Tibial nerve (tissue), 4 donors: ENCODE data around the gene ZNF618. TPM values are rescaled to one million over a fixed set of nuclear protein-coding genes. Genes with fewer than 3 reads are reported as not detected.

Experiments
- DNase-seq, 2 donors: peaks; one replicate each; pipeline ENCODE4 v3.0.0-alpha.2; 2019; ENCODE audit warnings: low spot score in 2 of 2
- H3K27ac ChIP-seq, 4 donors: fragments of 200-600 bp; sonication (generic) in 3 of 4; one replicate each; pipeline ENCODE4 v1.5.1; 2017 to 2019; ENCODE audit warnings: mild to moderate bottlenecking in 1 of 4
- H3K27me3 ChIP-seq, 2 donors: fragments of 200-600 bp; sonication (generic) in 1 of 2; one replicate each; pipeline versions ENCODE4 v1.5.1 to v1.6.0; 2017 to 2019
- H3K36me3 ChIP-seq, 3 donors: fragments of 200-600 bp; sonication (generic); one replicate each; pipeline ENCODE4 v1.5.1; 2018 to 2019
- H3K4me1 ChIP-seq, 4 donors: fragments of 200-600 bp; sonication (generic) in 3 of 4; one replicate each; pipeline ENCODE4 v1.5.1; 2017 to 2019
- H3K4me3 ChIP-seq, 4 donors: fragments of 200-600 bp; sonication (generic) in 3 of 4; one replicate each; pipeline ENCODE4 v1.5.1; 2017 to 2019; ENCODE audit warnings: mild to moderate bottlenecking in 1 of 4, moderate library complexity in 1 of 4
- H3K9me3 ChIP-seq, 4 donors: fragments of 200-600 bp; sonication (generic) in 3 of 4; one replicate each; pipeline ENCODE4 v1.5.1; 2017 to 2019
- CTCF ChIP-seq, 5 experiments: fragments of 200-600 bp in 3 of 5; fragments of 450-650 bp in 2 of 5; sonication (generic) in 3 of 5; IDR thresholded peaks; one replicate each; pipeline ENCODE4 v1.5.1; 2016 to 2019; ENCODE audit warnings: antibody characterized with exemption in 5 of 5, mild to moderate bottlenecking in 3 of 5, moderate library complexity in 2 of 5
- EP300 ChIP-seq, 2 donors: sonication (generic); formaldehyde crosslinking; IDR thresholded peaks; one replicate each; pipeline ENCODE4 v1.6.1; 2017; ENCODE audit warnings: antibody characterized with exemption in 2 of 2, mild to moderate bottlenecking in 1 of 2
- POLR2A ChIP-seq, 2 donors: fragments of 450-650 bp; IDR thresholded peaks; one replicate each; pipeline ENCODE4 v1.6.1; 2017; ENCODE audit warnings: antibody characterized with exemption in 2 of 2, mild to moderate bottlenecking in 2 of 2, moderate library complexity in 2 of 2
- WGBS, 2 donors: methylation state at CpG; one replicate each; pipeline ENCODE4 v1.1.5; 2018; 5-methylcytosine and 5-hydroxymethylcytosine counted together
- total RNA-seq, 4 donors: library from RNA; depleted of rRNA; stranded (reverse); fragments of >200 nt; gene quantifications; one replicate each; pipeline ENCODE4 v1.1.0, GENCODE V29; 2016

ZNF618 gene
- total RNA-seq, 4 donors from 2014 or later, result 7.3 to 11.6 (median 9.0) TPM

GRCh38 chr9:114012126-114012525 lies 136.0 kb downstream of the ZNF618 start:
- 72 to 78% methylated on average over 2 of the region's 2 CpGs for WGBS, 2 donors
- no peaks in the 10 kb centered on the region for H3K27me3 ChIP-seq
- TF ChIP-seq CTCF (IDR thresholded peaks at IDR 0.05) (no peak), EP300 (IDR thresholded peaks at IDR 0.05) (no peak), POLR2A (IDR thresholded peaks at IDR 0.05) (no peak)
- peaks cover 0 to 17% (median 3%) of the 10 kb centered on the region in 4 donors for H3K9me3 ChIP-seq
- peak in 1 of 2 donors; percentile 2 for DNase-seq
- H3K27ac ChIP-seq, result no peak overlapping the region
- no peaks in the 10 kb centered on the region for H3K4me1 ChIP-seq
- H3K4me3 ChIP-seq, result no peak overlapping the region
- H3K36me3 ChIP-seq, result peaks cover 0 to 82% (median 0%) of the 10 kb centered on the region in 3 donors

- Histone ChIP-seq H3K27me3 (no peaks in the 10 kb centered on the region), H3K4me1 (no peaks in the 10 kb centered on the region), H3K27ac (no peak overlapping the region), H3K4me3 (no peak overlapping the region), H3K36me3 (peaks cover 0 to 84% (median 0%) of the 10 kb centered on the region in 3 donors), H3K9me3 (peaks cover 0 to 28% (median 3%) of the 10 kb centered on the region in 4 donors)
- DNase-seq, result no peak
- no peak for TF ChIP-seq EP300 (IDR thresholded peaks at IDR 0.05)
- TF ChIP-seq CTCF (IDR thresholded peaks at IDR 0.05), result no peak
- no peak for TF ChIP-seq POLR2A (IDR thresholded peaks at IDR 0.05)
These were observed 137.9 kb downstream of the ZNF618 start for GRCh38 chr9:114014044-114014443.

DNA sequence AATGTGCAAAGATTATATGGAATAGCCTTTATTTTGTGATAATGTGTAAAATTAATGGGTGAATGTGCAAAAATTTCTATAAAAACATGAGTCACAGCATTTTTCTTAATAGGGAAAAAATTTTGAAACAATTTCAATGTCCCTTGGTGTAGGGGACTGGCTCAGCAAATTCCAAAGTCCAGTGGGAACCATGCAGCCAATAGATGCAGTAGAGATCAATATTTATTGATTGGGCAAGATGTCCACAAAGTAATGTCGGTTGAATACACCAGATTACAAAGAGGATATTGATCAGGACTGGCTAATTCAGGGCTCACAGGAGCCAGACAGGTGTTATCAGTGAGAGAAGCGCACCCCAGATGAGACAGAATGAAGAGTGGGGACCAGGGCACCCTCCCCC lies 139.5 kb downstream of the ZNF618 start:
- H3K27me3 ChIP-seq, result no peaks in the 10 kb centered on the region
- H3K36me3 ChIP-seq, result peaks cover 0 to 87% (median 0%) of the 10 kb centered on the region in 3 donors
- DNase-seq, result no peak
- no peak overlapping the region for H3K27ac ChIP-seq
- WGBS, 2 donors, result 92 to 97% methylated on average over 2 of the region's 2 CpGs
- TF ChIP-seq POLR2A (IDR thresholded peaks at IDR 0.05), result no peak
- TF ChIP-seq CTCF (IDR thresholded peaks at IDR 0.05), result no peak
- H3K9me3 ChIP-seq, result peaks cover 0 to 43% (median 3%) of the 10 kb centered on the region in 4 donors
- H3K4me1 ChIP-seq, result no peaks in the 10 kb centered on the region
- no peak overlapping the region for H3K4me3 ChIP-seq

DNA sequence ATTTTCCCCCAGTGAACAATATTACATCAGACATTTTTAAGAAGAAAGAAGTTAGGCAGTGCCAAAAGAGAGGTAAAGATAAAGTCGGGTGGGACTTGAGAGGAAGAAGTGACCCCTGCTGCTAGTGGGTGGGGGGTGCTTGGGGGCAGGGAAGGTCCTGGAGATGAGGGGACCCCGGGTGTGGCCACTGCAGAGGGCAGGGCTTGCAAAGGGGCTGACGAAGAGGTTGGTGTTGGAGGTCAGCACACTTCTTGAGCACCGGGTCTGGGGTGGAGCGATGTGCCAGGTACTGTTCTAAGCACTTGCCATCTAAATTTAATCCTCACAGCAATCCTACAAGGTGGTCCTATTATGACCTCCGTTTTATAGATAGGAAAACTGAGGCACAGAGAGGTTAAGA lies 140.0 kb downstream of the ZNF618 start:
- Histone ChIP-seq H3K4me3 (no peak overlapping the region), H3K9me3 (peaks cover 0 to 47% (median 3%) of the 10 kb centered on the region in 4 donors), H3K27ac (no peak overlapping the region), H3K27me3 (no peaks in the 10 kb centered on the region), H3K4me1 (no peaks in the 10 kb centered on the region), H3K36me3 (peaks cover 0 to 86% (median 0%) of the 10 kb centered on the region in 3 donors)
- DNase-seq, result no peak
- 86% methylated on average over 6 of the region's 6 CpGs for WGBS, 2 donors
- no peak for TF ChIP-seq EP300 (IDR thresholded peaks at IDR 0.05)
- TF ChIP-seq POLR2A (IDR thresholded peaks at IDR 0.05), result no peak
- no peak for TF ChIP-seq CTCF (IDR thresholded peaks at IDR 0.05)

GRCh38 chr9:114016629-114017423 lies 140.7 kb downstream of the ZNF618 start:
- TF ChIP-seq POLR2A (IDR thresholded peaks at IDR 0.05), result no peak
- no peak for TF ChIP-seq EP300 (IDR thresholded peaks at IDR 0.05)
- no peak for TF ChIP-seq CTCF (IDR thresholded peaks at IDR 0.05)
- H3K4me1 ChIP-seq, result no peaks in the 10 kb centered on the region
- H3K9me3 ChIP-seq, result peaks cover 0 to 47% (median 3%) of the 10 kb centered on the region in 4 donors
- H3K4me3 ChIP-seq, result no peak overlapping the region
- 94 to 96% methylated on average over 13 to 14 of the region's 14 CpGs for WGBS, 2 donors
- H3K27ac ChIP-seq, result no peak overlapping the region
- H3K27me3 ChIP-seq, result no peaks in the 10 kb centered on the region
- DNase-seq, result peak in 1 of 2 donors; percentile 2
- H3K36me3 ChIP-seq, result peaks cover 0 to 86% (median 0%) of the 10 kb centered on the region in 3 donors
